H1 (cell line): ENCODE measurements around the gene NAV2. TPM values are rescaled to one million over a fixed set of nuclear protein-coding genes. Genes with fewer than 3 reads are reported as not detected.

Experiments used
- CTCF ChIA-PET: fragments of 300-600 bp; sonication (Branson Sonifier 250); formaldehyde crosslinking; loops from one replicate; lab custom pipeline; 2021; ENCODE audit not compliant: partially characterized antibody; lab: Charles Lee
- POLR2A ChIA-PET: fragments of 300-600 bp; sonication (Branson Sonifier 250); formaldehyde crosslinking; loops from one replicate; lab custom pipeline; 2021; ENCODE audit warnings: inconsistent platforms; ENCODE audit not compliant: partially characterized antibody; lab: Charles Lee
- DNase-seq, 2 experiments: peaks; one replicate each; pipeline versions ENCODE4 v3.0.0 to v3.0.0-alpha.2; 2010 to 2022; ENCODE audit warnings: low spot score in 2 of 2, low read depth in 1 of 2, mixed read lengths in 1 of 2
- FAIRE-seq: peaks from 2 replicates; lab custom pipeline; 2011; peaks lifted over from hg19 to GRCh38; lab: Jason Lieb, UNC
- H2AFZ ChIP-seq: 2 replicates; pipeline ENCODE4 v1.8.1; 2012; ENCODE audit warnings: low read length, inconsistent platforms
- H2AK5ac ChIP-seq: 2 replicates; pipeline ENCODE4 v1.6.1; 2013; ENCODE audit warnings: low read depth, low read length
- H2BK120ac ChIP-seq: replicated peaks from 2 replicates; pipeline ENCODE3; 2013; ENCODE audit warnings: low read depth, low read length, inconsistent platforms
- H2BK12ac ChIP-seq: 2 replicates; pipeline ENCODE4 v1.6.1; 2013; ENCODE audit warnings: low read depth, low read length
- H2BK15ac ChIP-seq: 2 replicates; pipeline ENCODE4 v1.6.1; 2013; ENCODE audit warnings: low read length
- H2BK20ac ChIP-seq: 2 replicates; pipeline ENCODE4 v1.6.1; 2013; ENCODE audit warnings: low read length
- H2BK5ac ChIP-seq: 2 replicates; pipeline ENCODE4 v1.6.1; 2013; ENCODE audit warnings: low read depth, low read length
- H3K14ac ChIP-seq: 2 replicates; pipeline ENCODE4 v1.6.1; 2013; ENCODE audit warnings: inconsistent platforms; ENCODE audit not compliant: insufficient read length
- H3K18ac ChIP-seq: 2 replicates; pipeline ENCODE4 v1.6.1; 2013; ENCODE audit warnings: low read length; ENCODE audit errors: extremely low read depth
- H3K23ac ChIP-seq: 2 replicates; pipeline ENCODE4 v1.6.1; 2013; ENCODE audit warnings: inconsistent platforms; ENCODE audit not compliant: insufficient read length
- H3K23me2 ChIP-seq: 2 replicates; pipeline ENCODE4 v1.6.1; 2013; ENCODE audit warnings: low read depth, low read length
- H3K27ac ChIP-seq: 2 replicates; pipeline ENCODE4 v1.6.1; 2011; ENCODE audit warnings: low read depth, low read length, inconsistent platforms
- H3K27me3 ChIP-seq, 4 experiments: replicated peaks in 1 of 4; 1 replicate in 1 of 4; 2 replicates in 3 of 4; pipeline versions ENCODE4 v1.6.1 to v1.8.1; 2011 to 2013; ENCODE audit warnings: low read length in 3 of 4, mild to moderate bottlenecking in 3 of 4, inconsistent platforms in 2 of 4, mixed read lengths in 2 of 4, moderate library complexity in 1 of 4; ENCODE audit not compliant: control insufficient read depth in 3 of 4, insufficient read depth in 3 of 4; ENCODE audit errors: extremely low read depth in 1 of 4
- H3K36me3 ChIP-seq, 4 experiments: 2 replicates each; pipeline versions ENCODE4 v1.6.1 to v1.8.1; 2011 to 2013; ENCODE audit warnings: mild to moderate bottlenecking in 4 of 4, low read length in 3 of 4, moderate library complexity in 2 of 4, control low read depth in 1 of 4, inconsistent platforms in 1 of 4; ENCODE audit not compliant: insufficient read depth in 4 of 4, control insufficient read depth in 2 of 4
- H3K4ac ChIP-seq: replicated peaks from 2 replicates; pipeline ENCODE3; 2013; ENCODE audit warnings: low read length, low read depth, mixed read lengths, inconsistent platforms; ENCODE audit not compliant: insufficient read length
- H3K4me1 ChIP-seq, 4 experiments: replicated peaks in 1 of 4; 1 replicate in 1 of 4; 2 replicates in 3 of 4; pipeline versions ENCODE4 v1.6.1 to v1.8.1; 2011 to 2013; ENCODE audit warnings: low read length in 3 of 4, inconsistent platforms in 2 of 4, mixed read lengths in 1 of 4; ENCODE audit not compliant: insufficient read depth in 4 of 4, control insufficient read depth in 3 of 4
- H3K4me2 ChIP-seq, 2 experiments: 2 replicates each; pipeline versions ENCODE4 v1.6.1 to v1.8.1; 2011 to 2013; ENCODE audit warnings: low read depth in 2 of 2, low read length in 2 of 2, control low read depth in 1 of 2, inconsistent platforms in 1 of 2, mild to moderate bottlenecking in 1 of 2; ENCODE audit not compliant: insufficient read depth in 1 of 2
- H3K4me3 ChIP-seq, 4 experiments: fragments of 200-600, 300-600 bp in 1 of 4; sonication (generic), shearing (Covaris generic), sonication (Bioruptor Twin) in 1 of 4; 2 replicates each; pipeline versions ENCODE4 v1.5.1 to v1.8.1; 2011 to 2016; ENCODE audit warnings: low read length in 4 of 4, low read depth in 3 of 4, control low read depth in 2 of 4, inconsistent platforms in 2 of 4, mild to moderate bottlenecking in 2 of 4, mixed read lengths in 1 of 4, moderate library complexity in 1 of 4; ENCODE audit not compliant: insufficient read depth in 2 of 4; ENCODE audit errors: extremely low read depth in 1 of 4
- H3K56ac ChIP-seq: replicated peaks from 2 replicates; pipeline ENCODE3; 2013; ENCODE audit warnings: low read depth, mild to moderate bottlenecking, mixed read lengths, low read length, inconsistent platforms; ENCODE audit not compliant: insufficient read length
- H3K79me1 ChIP-seq: 2 replicates; pipeline ENCODE4 v1.6.1; 2013; ENCODE audit warnings: low read depth, low read length, control low read depth
- H3K79me2 ChIP-seq, 2 experiments: 2 replicates each; pipeline versions ENCODE4 v1.6.1 to v1.8.1; 2012 to 2013; ENCODE audit warnings: low read length in 2 of 2, mild to moderate bottlenecking in 2 of 2, inconsistent platforms in 1 of 2; ENCODE audit not compliant: insufficient read depth in 2 of 2, control insufficient read depth in 1 of 2
- H3K9ac ChIP-seq, 4 experiments: replicated peaks in 1 of 4; 1 replicate in 1 of 4; 2 replicates in 3 of 4; pipeline versions ENCODE4 v1.6.1 to v1.8.1; 2011 to 2013; ENCODE audit warnings: low read depth in 3 of 4, low read length in 3 of 4, control low read depth in 2 of 4, mild to moderate bottlenecking in 2 of 4, moderate library complexity in 2 of 4, inconsistent platforms in 1 of 4; ENCODE audit errors: extremely low read depth in 1 of 4
- H3K9me3 ChIP-seq, 2 experiments: 2 replicates each; pipeline versions ENCODE4 v1.6.1 to v1.8.1; 2012 to 2013; ENCODE audit warnings: mild to moderate bottlenecking in 2 of 2, moderate library complexity in 2 of 2, control low read depth in 1 of 2, inconsistent platforms in 1 of 2, low read depth in 1 of 2, low read length in 1 of 2, mixed read lengths in 1 of 2; ENCODE audit not compliant: insufficient read depth in 2 of 2
- H4K20me1 ChIP-seq, 2 experiments: replicated peaks in 1 of 2; 2 replicates each; pipeline versions ENCODE3 to v1.8.1; 2011 to 2013; ENCODE audit warnings: inconsistent platforms in 2 of 2, low read length in 2 of 2, mild to moderate bottlenecking in 1 of 2; ENCODE audit not compliant: insufficient read depth in 2 of 2, control insufficient read depth in 1 of 2
- H4K5ac ChIP-seq: 2 replicates; pipeline ENCODE4 v1.6.1; 2013; ENCODE audit warnings: low read length, low read depth, mixed read lengths, inconsistent platforms; ENCODE audit not compliant: insufficient read length
- H4K8ac ChIP-seq: 2 replicates; pipeline ENCODE4 v1.8.0; 2013; ENCODE audit warnings: mild to moderate bottlenecking, moderate library complexity, low read length, inconsistent platforms; ENCODE audit not compliant: insufficient read depth; ENCODE audit errors: extremely low read depth
- H4K91ac ChIP-seq: replicated peaks from 2 replicates; pipeline ENCODE3; 2013; ENCODE audit warnings: low read length, mixed read lengths, inconsistent platforms; ENCODE audit not compliant: insufficient read length
- ATF2 ChIP-seq: IDR thresholded peaks from 2 replicates; pipeline ENCODE4 v1.6.1; 2012; ENCODE audit warnings: low read length, inconsistent platforms
- CBX8 ChIP-seq: fragments of 300-800, 300-1000 bp; sonication (generic); IDR thresholded peaks from 2 replicates; pipeline ENCODE4 v1.7.1; 2016; ENCODE audit warnings: low read depth, low read length, borderline replicate concordance
- EGR1 ChIP-seq: IDR thresholded peaks from 2 replicates; pipeline ENCODE4 v1.6.1; 2011; ENCODE audit warnings: low read depth, low read length, borderline replicate concordance
- TBP ChIP-seq: IDR thresholded peaks from 2 replicates; pipeline ENCODE4 v1.6.1; 2011; ENCODE audit warnings: low read depth, low read length, improper control_type of control experiment
- WGBS, 2 experiments: shearing (Covaris generic) in 1 of 2; methylation state at CpG; one replicate each; pipeline versions ENCODE4 v1.1.6 to v1.1.7; 2013 to 2015; ENCODE audit warnings: low lambda C conversion rate in 2 of 2, mixed read lengths in 2 of 2, inconsistent platforms in 1 of 2, low coverage in 1 of 2, missing lambda C conversion rate in 1 of 2; ENCODE audit not compliant: insufficient replicate concordance in 2 of 2, insufficient coverage in 1 of 2, insufficient read length in 1 of 2; ENCODE audit errors: extremely low coverage in 1 of 2, missing lambda C conversion rate in 1 of 2; 5-methylcytosine and 5-hydroxymethylcytosine counted together
- polyA plus RNA-seq, 7 experiments: library from polyadenylated mRNA; depleted of rRNA in 3 of 7; stranded (reverse) in 5 of 7; unstranded in 2 of 7; fragments of >200 nt in 5 of 7; fragments of 200-250 nt in 2 of 7; gene quantifications; 1 replicate in 5 of 7; 2 replicates in 1 of 7; 4 replicates in 1 of 7; pipeline versions ENCODE4 v1.2.1 to v1.2.3, GENCODE V29; 2011 to 2013; ENCODE audit warnings: missing spikeins in 2 of 7, mixed read lengths in 2 of 7
- total RNA-seq: library from RNA; stranded (reverse); fragmentation: NEBNext Ultra II Directional; extraction: Animal tissue kit (Norgen Biotek cat#: 25700); gene quantifications from 2 replicates; pipeline ENCODE4 v1.2.1, GENCODE V29; 2021

NAV2 gene
- total and polyA plus RNA-seq, 2 of the 8 experiments (the other 6 are each of a cell fraction or from before 2014, with no cell fraction given), result 35.6 to 73.6 TPM

GRCh38 chr11:20067665-20068064 lies 355.0 kb downstream of the NAV2 start:
- peaks cover 0 to 16% (median 14%) of the 10 kb centered on the region in 4 experiments; a peak in 6 of 7 replicates for H3K4me1 ChIP-seq
- no peaks in the 10 kb centered on the region for H3K27me3 ChIP-seq
- peaks cover 4 to 34% (median 28%) of the 10 kb centered on the region in 4 experiments; a peak in 6 of 8 replicates for H3K36me3 ChIP-seq
- H3K4ac ChIP-seq, result no peak overlapping the region
- CTCF ChIA-PET, result interaction anchor here (0.6 to 2.0 kb wide), 8 partner anchors 9 to 130 kb away, joined by 3 to 7 read pairs (median 4); no protein-coding TSS in a partner anchor
- WGBS, 2 experiments, result 96% methylated on average over 2 of the region's 2 CpGs; no CpG with 5 or more reads in 1 of the 2 experiments
- no peak overlapping the region for H2BK20ac ChIP-seq
- no peak overlapping the region for H2BK15ac ChIP-seq
- H4K5ac ChIP-seq, result no peak overlapping the region
- POLR2A ChIA-PET, result interaction anchor here (0.6 kb wide), 1 partner anchor 38 kb away, joined by 4 read pairs; no protein-coding TSS in a partner anchor
- no peak overlapping the region for H3K4me2 ChIP-seq
- no peak for TF ChIP-seq ATF2
- no peak for TF ChIP-seq CBX8
- TF ChIP-seq EGR1, result no peak
- no peak for TF ChIP-seq TBP
- H3K14ac ChIP-seq, result no peak overlapping the region
- no peaks in the 10 kb centered on the region for H4K20me1 ChIP-seq
- no peak overlapping the region for H3K27ac ChIP-seq
- no peak overlapping the region for H3K23ac ChIP-seq
- H4K91ac ChIP-seq, result no peak overlapping the region
- no peak overlapping the region for H2BK120ac ChIP-seq
- H3K4me3 ChIP-seq, result no peak overlapping the region
- no peak for FAIRE-seq
- no peak overlapping the region for H3K9ac ChIP-seq
- H2BK5ac ChIP-seq, result no peak overlapping the region
- no peak overlapping the region for H2BK12ac ChIP-seq
- no peaks in the 10 kb centered on the region for H3K23me2 ChIP-seq
- H3K9me3 ChIP-seq, result no peaks in the 10 kb centered on the region
- no peak overlapping the region for H4K8ac ChIP-seq
- no peak overlapping the region for H2AFZ ChIP-seq
- H3K79me1 ChIP-seq, result no peaks in the 10 kb centered on the region
- no peak overlapping the region for H3K18ac ChIP-seq
- H2AK5ac ChIP-seq, result no peak overlapping the region
- H3K56ac ChIP-seq, result no peak overlapping the region
- DNase-seq, result no peak
- H3K79me2 ChIP-seq, result no peaks in the 10 kb centered on the region; a peak in 1 of 4 replicates
